ENCODE results near the gene NSMF. TPM values are rescaled to one million over a fixed set of nuclear protein-coding genes. Genes with fewer than 3 reads are reported as not detected.

The NSMF gene
- total and polyA plus RNA-seq, 10 of the 15 experiments (the other 5 are each of a cell fraction or from before 2014, with no cell fraction given), result 0.13 to 44.3 (median 13.4) TPM

DNA sequence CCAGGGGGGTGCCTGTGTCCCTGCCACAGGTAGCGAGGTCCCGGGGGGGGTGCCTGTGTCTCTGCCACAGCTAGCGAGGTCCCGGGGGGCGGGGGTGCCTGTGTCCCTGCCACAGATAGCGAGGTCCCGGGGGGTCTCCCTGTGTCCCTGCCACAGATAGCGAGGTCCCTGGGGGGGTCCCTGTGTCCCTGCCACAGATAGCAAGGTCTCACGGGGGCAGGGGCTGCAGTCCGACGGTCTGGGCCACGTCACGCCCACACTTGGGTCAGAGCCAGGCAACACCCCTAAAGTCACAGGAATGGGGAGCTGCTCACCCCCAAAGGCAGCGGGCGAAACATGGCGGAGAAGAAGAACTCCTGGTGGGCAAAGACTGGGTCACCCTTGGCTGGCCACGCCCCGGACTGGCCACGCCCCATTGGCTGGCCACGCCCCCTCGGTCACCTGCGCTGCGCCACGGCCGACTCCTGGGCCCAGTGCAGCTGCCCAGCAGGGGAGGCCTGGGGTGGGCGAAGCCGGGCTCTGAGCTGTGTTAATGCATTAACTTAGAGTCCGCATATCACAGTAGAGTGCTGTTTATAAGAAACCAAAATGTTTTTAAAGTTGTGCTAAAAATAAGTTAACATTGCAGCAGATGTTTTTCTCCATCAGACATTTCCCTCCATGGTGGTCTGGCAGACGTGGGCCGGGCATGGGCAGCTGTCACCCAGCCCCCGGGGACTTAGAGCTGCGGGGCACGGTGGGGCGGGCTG lies 29.0 kb downstream of the NSMF start:
- ChIA-PET RAD21 (ENCODE audit: unreplicated experiment) (no interaction called here), POLR2A (no interaction called here), SMC1A (ENCODE audit: uncharacterized antibody, unreplicated experiment) (interaction anchor here (0.8 kb wide), 1 partner anchor 14 kb away, joined by 3 read pairs; no protein-coding TSS in a partner anchor), CTCF (no interaction called here)
- FAIRE-seq (no peak), DNase-seq (ENCODE audit: low read depth, low spot score) (no peak), ATAC-seq (peak; percentile 93)
- no peaks in the 10 kb centered on the region for H3K9me3 ChIP-seq (replicated peaks; ENCODE audit: control insufficient read depth, insufficient read depth, low read length)
- H4K20me1 ChIP-seq (ENCODE audit: control insufficient read depth, insufficient read depth), result no peaks in the 10 kb centered on the region
- no peaks in the 10 kb centered on the region for H3K79me2 ChIP-seq (ENCODE audit: control insufficient read depth, insufficient read depth, low read length)
- 0 out of 2 replicates have a peak, but pooled peaks cover 6% of the 10 kb centered on the region for H3K4me1 ChIP-seq (ENCODE audit: control insufficient read depth, insufficient read depth, low read length)
- in situ Hi-C loops (cut with MboI), result no loop called here
- TF ChIP-seq PAX5 (IDR thresholded peaks at IDR 0.05; ENCODE audit: borderline replicate concordance, low read depth, low read length) (peak; percentile 75), BHLHE40 (IDR thresholded peaks at IDR 0.05; ENCODE audit: borderline replicate concordance in 1 of 2, low read depth in 2 of 2, low read length in 1 of 2) (peak in 1 of 2 experiments; percentile 78; a peak in 1 of 4 replicates), NR2C1 (IDR thresholded peaks at IDR 0.05) (no peak)
- no peak overlapping the region for H3K27ac ChIP-seq (ENCODE audit: control insufficient read depth, insufficient read depth)
- no peaks in the 10 kb centered on the region; a peak in 1 of 4 replicates for H3K27me3 ChIP-seq (replicated peaks in 1 of 2; ENCODE audit: control insufficient read depth in 2 of 2, insufficient read depth in 2 of 2, low read length in 1 of 2)
- intact Hi-C loops (cut with micrococcal nuclease; ENCODE audit: unreplicated experiment), result loop anchor here (10.0 kb wide), 1 partner anchor 105 kb away; no protein-coding TSS in a partner anchor
- WGBS (ENCODE audit: insufficient coverage, insufficient replicate concordance, low lambda C conversion rate, missing lambda C conversion rate), result 4% methylated on average over 33 of the region's 34 CpGs
- H3K36me3 ChIP-seq (ENCODE audit: control insufficient read depth in 2 of 2, insufficient read depth in 2 of 2, low read length in 1 of 2), result no peaks in the 10 kb centered on the region
- peak overlapping the region; percentile 34; the same call in 1 of the 2 replicates for H2AFZ ChIP-seq (ENCODE audit: control insufficient read depth, low read depth, low read length)
- no peak overlapping the region for H3K4me3 ChIP-seq
- peak overlapping the region; percentile 68; the same call in 1 of the 2 replicates for H3K4me2 ChIP-seq (ENCODE audit: control insufficient read depth, insufficient read depth)
- no TSS peak for BruUV-seq (replicated peaks)
- no peak overlapping the region for H3K9ac ChIP-seq (ENCODE audit: control insufficient read depth, insufficient read depth, low read length)

DNA sequence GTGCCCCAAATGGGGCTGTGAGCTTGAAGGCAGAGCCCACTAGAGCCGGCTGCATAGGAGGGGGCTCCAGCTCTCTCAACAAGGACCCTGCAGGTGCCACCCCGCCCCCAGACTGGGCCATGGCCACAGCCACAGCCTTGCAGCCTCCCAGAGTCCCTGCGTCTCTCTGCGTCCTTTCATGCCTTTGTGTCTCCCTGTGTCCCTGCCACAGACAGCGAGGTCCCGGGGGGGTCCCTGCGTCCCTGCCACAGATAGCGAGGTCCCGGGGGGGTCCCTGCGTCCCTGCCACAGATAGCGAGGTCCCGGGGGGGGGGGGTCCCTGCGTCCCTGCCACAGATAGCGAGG lies 29.6 kb downstream of the NSMF start:
- Histone ChIP-seq H3K4me3 (no peak overlapping the region), H2AFZ (ENCODE audit: control insufficient read depth, low read depth, low read length) (no peak overlapping the region), H3K36me3 (ENCODE audit: control insufficient read depth in 2 of 2, insufficient read depth in 2 of 2, low read length in 1 of 2) (no peaks in the 10 kb centered on the region), H3K79me2 (ENCODE audit: control insufficient read depth, insufficient read depth, low read length) (no peaks in the 10 kb centered on the region), H3K4me2 (ENCODE audit: control insufficient read depth, insufficient read depth) (no peak overlapping the region), H3K9ac (ENCODE audit: control insufficient read depth, insufficient read depth, low read length) (no peak overlapping the region), H3K27me3 (replicated peaks in 1 of 2; ENCODE audit: control insufficient read depth in 2 of 2, insufficient read depth in 2 of 2, low read length in 1 of 2) (no peaks in the 10 kb centered on the region; a peak in 1 of 4 replicates), H3K9me3 (replicated peaks; ENCODE audit: control insufficient read depth, insufficient read depth, low read length) (no peaks in the 10 kb centered on the region), H4K20me1 (ENCODE audit: control insufficient read depth, insufficient read depth) (no peaks in the 10 kb centered on the region), H3K4me1 (ENCODE audit: control insufficient read depth, insufficient read depth, low read length) (peaks cover 6% of the 10 kb centered on the region; the same call in 1 of the 2 replicates), H3K27ac (ENCODE audit: control insufficient read depth, insufficient read depth) (no peak overlapping the region)
- WGBS (ENCODE audit: insufficient coverage, insufficient replicate concordance, low lambda C conversion rate, missing lambda C conversion rate), result 3% methylated on average over 14 of the region's 14 CpGs
- FAIRE-seq (no peak), DNase-seq (ENCODE audit: low read depth, low spot score) (no peak), ATAC-seq (peak; percentile 31)
- RAD21 ChIA-PET (ENCODE audit: unreplicated experiment), result no interaction called here
- SMC1A ChIA-PET (ENCODE audit: uncharacterized antibody, unreplicated experiment), result no interaction called here
- in situ Hi-C loops (cut with MboI), result no loop called here
- POLR2A ChIA-PET, result no interaction called here
- CTCF ChIA-PET, result no interaction called here
- BruUV-seq (replicated peaks), result no TSS peak
- intact Hi-C loops (cut with micrococcal nuclease; ENCODE audit: unreplicated experiment), result loop anchor here (10.0 kb wide), 1 partner anchor 105 kb away; no protein-coding TSS in a partner anchor
- TF ChIP-seq KAT2A (conservative IDR thresholded peaks at IDR 0.05; ENCODE audit: control insufficient read depth, low read depth, low read length) (no peak), PAX5 (IDR thresholded peaks at IDR 0.05; ENCODE audit: borderline replicate concordance, low read depth, low read length) (no peak), BRCA1 (IDR thresholded peaks at IDR 0.05; ENCODE audit: low read depth, low read length) (no peak), BMI1 (IDR thresholded peaks at IDR 0.05; ENCODE audit: borderline replicate concordance) (no peak), ZNF207 (IDR thresholded peaks at IDR 0.05; ENCODE audit: borderline replicate concordance) (no peak), RAD21 (IDR thresholded peaks at IDR 0.05; ENCODE audit: insufficient read depth, low read depth, low read length) (no peak), NFXL1 (IDR thresholded peaks at IDR 0.05; ENCODE audit: borderline replicate concordance) (no peak), SIN3A (IDR thresholded peaks at IDR 0.05; ENCODE audit: low read depth, low read length) (no peak), ZNF217 (IDR thresholded peaks at IDR 0.05) (no peak)
- TF ChIP-seq, protein P1, sequence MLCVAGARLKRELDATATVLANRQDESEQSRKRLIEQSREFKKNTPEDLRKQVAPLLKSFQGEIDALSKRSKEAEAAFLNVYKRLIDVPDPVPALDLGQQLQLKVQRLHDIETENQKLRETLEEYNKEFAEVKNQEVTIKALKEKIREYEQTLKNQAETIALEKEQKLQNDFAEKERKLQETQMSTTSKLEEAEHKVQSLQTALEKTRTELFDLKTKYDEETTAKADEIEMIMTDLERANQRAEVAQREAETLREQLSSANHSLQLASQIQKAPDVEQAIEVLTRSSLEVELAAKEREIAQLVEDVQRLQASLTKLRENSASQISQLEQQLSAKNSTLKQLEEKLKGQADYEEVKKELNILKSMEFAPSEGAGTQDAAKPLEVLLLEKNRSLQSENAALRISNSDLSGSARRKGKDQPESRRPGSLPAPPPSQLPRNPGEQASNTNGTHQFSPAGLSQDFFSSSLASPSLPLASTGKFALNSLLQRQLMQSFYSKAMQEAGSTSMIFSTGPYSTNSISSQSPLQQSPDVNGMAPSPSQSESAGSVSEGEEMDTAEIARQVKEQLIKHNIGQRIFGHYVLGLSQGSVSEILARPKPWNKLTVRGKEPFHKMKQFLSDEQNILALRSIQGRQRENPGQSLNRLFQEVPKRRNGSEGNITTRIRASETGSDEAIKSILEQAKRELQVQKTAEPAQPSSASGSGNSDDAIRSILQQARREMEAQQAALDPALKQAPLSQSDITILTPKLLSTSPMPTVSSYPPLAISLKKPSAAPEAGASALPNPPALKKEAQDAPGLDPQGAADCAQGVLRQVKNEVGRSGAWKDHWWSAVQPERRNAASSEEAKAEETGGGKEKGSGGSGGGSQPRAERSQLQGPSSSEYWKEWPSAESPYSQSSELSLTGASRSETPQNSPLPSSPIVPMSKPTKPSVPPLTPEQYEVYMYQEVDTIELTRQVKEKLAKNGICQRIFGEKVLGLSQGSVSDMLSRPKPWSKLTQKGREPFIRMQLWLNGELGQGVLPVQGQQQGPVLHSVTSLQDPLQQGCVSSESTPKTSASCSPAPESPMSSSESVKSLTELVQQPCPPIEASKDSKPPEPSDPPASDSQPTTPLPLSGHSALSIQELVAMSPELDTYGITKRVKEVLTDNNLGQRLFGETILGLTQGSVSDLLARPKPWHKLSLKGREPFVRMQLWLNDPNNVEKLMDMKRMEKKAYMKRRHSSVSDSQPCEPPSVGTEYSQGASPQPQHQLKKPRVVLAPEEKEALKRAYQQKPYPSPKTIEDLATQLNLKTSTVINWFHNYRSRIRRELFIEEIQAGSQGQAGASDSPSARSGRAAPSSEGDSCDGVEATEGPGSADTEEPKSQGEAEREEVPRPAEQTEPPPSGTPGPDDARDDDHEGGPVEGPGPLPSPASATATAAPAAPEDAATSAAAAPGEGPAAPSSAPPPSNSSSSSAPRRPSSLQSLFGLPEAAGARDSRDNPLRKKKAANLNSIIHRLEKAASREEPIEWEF (IDR thresholded peaks at IDR 0.05; ENCODE audit: insufficient replicate concordance, low read depth, low read length), result no peak
